GM18520 (cell line): ENCODE measurements around the gene CCR7.

Source experiments
- ATAC-seq: cut with Tn5 transposase; IDR thresholded peaks from one replicate; pipeline ENCODE4 v1.9.1; 2021; ENCODE audit not compliant: unreplicated experiment

Gene CCR7

DNA sequence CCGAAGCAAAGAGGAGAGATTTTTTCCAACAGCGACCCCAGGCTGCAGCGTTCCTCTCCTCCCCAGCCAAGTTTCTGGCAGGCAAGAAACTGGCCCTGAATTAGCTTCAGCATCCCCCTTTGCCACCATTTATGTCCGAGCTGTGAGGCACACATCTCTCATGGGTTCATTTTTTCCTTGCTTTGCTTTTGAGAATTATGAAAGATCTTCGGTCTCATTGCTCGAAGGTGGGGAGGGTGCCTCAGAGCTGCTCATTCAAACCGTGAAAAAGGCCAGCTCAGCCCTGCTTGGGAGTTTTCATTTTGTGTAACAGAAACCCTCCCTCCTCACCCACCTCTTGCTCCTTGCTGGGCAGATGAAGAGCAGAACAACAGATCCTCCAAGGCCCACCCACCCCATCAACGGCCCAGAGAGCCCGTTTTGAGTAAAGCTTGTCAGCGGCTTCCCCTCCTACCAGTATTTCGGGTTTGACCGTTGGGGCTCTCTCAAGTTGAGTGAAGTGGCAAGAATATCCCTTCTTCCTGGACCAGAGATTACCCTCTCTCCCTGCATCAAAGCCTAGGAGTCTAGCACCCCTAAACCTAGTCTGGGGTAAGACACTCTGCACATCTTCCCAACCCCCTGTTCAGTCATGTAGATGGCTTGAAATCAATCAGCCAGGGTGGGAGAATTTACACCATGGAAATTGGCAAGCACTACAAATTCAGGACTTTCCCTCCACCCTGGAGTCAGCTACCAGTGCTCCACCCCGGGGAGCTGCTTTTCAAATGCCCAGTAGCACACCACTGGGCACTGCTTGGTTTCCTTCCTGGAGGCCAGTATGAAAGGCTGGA, 1.8 kb downstream of the CCR7 start:
- no peak for ATAC-seq

DNA sequence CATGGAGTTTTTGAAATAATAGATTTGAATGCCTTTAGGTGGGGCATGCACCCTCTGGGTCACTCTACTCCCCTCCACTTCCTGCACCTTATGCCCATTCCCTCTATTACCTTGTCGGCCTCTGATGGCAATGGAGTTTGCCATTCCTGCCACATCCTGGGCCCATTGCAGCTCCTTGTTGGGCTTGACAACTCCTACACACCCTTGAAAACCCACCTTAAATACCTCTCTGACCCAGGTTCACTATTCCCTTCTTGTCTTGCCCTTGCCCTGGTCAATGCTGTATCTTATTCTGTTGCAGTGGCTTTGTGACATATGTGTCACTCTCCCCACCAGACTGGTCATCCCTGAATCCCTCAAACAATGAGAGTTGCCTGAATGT, 2.4 kb downstream of the CCR7 start:
- no peak for ATAC-seq

- no peak for ATAC-seq
Observed at GRCh38 chr17:40561871-40562611, 3.2 kb downstream of the CCR7 start.

- ATAC-seq = peak; percentile 21
Observed at GRCh38 chr17:40561294-40561870, 3.9 kb downstream of the CCR7 start.

DNA sequence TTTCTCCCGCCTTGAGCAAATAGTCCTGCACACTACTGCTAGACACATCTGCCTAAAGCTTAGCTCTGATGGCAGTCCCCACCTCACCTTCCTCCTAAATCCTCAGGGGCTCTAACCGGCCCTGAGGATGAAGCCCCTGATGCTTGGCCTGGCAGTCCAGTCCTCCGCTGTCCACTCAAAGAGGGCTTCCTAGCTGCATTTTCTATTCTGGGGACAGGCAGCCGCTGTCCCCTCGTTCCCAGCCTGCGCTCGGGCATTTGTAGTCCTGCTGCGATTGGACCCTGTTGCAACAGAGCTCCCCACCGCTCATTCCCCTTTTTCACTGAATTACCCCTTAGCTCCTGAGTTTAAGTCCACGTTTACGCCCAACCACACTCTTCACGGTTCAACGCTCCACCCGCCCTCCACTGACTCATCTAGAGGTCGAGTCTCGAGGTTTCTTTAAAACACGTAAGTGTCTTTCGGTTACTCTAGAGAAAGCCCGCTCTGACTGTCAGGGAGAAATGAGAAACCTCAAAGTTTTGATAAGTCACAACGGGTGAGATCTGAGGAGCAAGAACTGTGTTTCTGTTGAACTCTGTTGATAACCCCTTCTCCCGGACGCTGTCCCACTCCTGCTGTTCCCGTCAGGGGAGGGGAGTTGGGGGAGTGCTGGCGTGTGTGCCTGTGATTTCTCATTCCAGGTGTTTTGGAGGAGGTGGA, 4.5 kb downstream of the CCR7 start:
- peak; percentile 40 for ATAC-seq

DNA sequence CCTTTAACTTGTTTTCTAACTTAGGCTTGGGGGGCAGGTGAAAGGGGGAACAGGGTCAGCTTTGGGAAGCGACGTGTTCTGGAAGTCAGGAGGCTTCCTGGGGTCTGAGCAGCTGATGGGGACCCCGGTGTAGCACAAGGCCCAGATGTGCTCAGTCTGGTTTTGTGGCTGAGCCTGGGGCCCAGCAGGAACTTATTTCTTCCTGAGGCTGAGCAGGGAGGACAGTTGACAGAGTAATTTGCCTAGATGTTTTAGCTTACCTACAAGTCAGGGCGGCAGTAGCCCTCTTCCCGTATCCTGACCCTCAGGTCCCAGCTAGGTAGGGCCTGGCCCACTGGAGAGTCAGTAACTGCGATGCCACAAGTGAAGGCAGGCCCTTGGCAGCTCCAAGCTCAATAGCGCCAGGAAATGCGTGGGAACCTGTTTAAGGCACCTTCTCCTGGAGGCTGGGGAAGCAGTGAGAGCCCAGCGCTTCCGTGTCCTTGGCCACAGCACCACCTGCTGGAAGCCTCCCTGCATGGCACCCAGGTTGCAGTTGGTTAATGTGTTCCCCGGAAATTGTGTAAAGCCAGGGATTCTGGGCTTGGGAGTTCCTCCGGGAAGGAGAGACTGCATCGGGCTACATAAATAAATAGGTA, 5.2 kb downstream of the CCR7 start:
- no peak for ATAC-seq

GRCh38 chr17:40559564-40559916, 5.7 kb downstream of the CCR7 start:
- ATAC-seq = no peak

DNA sequence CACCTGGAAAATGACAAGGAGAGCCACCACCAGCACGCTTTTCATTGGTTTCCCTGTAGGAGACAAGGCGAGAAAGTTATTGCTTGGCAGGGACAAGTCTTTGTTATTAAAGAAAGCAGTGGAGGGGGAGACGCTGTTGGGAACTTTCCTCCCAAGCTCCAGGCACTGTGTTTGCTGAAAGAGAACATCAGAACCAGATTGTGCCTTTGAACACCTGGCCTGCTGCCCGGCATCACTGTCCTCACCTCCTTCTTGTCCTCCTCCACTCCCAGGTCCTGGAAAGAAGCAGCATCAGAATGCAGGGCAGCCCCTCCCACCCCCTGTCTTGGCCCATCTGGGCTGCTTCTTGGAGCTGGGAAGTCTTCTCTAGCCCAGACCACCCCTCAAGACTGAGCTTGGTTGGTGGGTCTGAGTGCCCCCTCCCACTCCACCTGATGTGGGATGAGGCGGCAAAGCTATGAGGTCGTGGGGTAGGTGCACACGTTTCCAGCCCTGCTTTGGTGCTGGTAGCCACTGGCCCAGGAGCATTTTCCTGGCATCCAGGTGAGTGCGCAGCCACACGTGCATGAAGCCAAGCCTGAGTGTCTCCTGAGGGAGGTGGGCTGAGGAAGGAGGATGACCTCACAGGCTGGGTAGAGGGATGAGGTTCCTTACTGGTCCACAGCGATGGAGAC, 6.2 kb downstream of the CCR7 start:
- ATAC-seq = no peak

GRCh38 chr17:40558300-40558889, 6.9 kb downstream of the CCR7 start:
- ATAC-seq = no peak

DNA sequence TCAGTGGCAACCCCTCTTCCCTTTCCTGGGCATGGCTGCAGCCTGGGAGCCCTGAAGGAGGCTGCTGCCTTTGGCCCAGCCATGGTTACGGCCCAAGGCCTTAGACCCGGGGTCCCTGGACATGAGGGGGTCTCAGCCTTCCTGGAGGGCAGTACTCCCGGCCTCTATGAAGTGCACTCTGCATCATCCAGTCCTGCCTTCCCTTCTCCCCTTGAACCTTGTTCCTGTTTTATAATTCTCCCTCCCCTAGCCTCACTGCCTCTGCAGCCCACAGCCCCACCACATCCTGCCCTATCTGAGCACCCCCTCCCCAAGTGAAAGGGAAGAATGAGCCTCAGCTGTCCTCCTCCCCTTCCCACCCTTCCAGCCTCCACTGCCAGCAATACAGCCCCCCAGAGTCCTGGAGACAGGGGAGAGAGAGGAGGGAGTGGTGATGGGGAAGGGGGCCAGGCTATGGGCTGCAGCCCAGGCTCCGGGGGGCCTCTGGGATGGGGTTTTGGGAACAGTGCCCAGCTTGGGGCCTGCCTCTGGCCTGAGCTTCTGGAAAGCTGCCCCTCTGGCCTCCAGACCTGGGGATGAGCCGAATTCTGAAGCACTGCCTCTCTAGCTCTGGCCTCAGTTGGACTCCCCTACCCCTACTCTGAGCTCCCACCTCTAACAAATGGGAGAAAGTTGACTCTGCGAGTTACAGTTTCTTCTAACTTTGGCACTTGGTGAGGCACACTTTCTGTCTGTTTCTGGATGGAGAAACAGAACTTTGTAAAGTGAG, 7.6 kb downstream of the CCR7 start:
- ATAC-seq = no peak

- ATAC-seq = no peak
Observed at GRCh38 chr17:40556884-40557414, 8.3 kb downstream of the CCR7 start.

GRCh38 chr17:40556198-40556661, 9.0 kb downstream of the CCR7 start:
- ATAC-seq = no peak

DNA sequence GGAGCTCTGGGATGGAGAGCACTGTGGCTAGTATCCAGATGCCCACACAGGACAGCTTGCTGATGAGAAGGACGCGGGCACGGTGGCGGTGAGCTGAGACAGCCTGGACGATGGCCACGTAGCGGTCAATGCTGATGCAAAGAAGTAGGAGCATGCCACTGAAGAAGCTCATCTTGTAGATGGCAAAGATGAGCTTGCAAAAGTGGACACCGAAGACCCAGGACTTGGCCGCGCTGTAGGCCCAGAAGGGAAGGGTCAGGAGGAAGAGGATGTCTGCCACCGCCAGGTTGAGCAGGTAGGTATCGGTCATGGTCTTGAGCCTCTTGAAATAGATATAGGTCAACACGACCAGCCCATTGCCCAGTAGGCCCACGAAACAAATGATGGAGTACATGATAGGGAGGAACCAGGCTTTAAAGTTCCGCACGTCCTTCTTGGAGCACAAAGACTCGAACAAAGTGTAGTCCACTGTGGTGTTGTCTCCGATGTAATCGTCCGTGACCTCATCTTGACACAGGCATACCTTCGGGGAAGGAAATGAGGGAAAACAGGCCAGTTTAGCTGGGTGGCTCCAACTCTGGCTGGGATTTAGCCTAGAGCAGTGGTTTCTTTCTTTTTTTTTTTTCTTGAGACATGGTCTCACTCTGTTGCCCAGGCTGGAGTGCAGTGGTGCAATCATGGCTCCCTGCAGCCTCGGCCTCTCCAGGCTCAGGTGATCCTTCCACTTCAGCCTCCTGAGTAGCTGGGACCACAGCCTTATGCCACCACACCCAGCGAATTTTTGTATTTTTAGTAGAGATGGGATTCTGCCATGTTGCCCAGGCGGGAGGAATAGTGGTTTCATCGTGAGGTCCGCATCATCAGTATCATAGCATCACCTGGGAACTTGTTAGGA, 9.7 kb downstream of the CCR7 start:
- no peak for ATAC-seq

DNA sequence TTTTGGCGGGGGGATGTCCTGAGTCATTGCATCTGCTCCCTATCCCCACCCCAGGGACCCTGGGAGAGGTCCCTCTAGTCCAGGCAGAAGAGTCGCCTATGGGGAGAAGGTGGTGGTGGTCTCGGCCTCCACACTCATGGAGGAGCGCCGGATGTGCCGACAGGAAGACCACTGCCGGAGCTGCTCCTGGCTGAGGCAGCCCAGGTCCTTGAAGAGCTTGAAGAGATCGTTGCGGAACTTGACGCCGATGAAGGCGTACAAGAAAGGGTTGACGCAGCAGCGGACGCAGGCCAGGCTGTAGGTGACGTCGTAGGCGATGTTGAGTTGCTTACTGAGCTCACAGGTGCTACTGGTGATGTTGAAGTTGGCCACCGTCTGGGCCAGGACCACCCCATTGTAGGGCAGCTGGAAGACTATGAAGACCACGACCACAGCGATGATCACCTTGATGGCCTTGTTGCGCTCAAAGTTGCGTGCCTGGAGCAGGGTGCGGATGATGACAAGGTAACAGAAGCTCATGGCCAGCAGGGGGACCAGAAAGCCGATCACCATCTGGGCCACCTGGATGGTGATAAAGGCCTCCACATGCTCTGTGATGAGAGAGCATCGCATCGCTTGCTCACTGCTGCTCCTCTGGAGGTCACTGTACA, 10.5 kb downstream of the CCR7 start:
- ATAC-seq = no peak

DNA sequence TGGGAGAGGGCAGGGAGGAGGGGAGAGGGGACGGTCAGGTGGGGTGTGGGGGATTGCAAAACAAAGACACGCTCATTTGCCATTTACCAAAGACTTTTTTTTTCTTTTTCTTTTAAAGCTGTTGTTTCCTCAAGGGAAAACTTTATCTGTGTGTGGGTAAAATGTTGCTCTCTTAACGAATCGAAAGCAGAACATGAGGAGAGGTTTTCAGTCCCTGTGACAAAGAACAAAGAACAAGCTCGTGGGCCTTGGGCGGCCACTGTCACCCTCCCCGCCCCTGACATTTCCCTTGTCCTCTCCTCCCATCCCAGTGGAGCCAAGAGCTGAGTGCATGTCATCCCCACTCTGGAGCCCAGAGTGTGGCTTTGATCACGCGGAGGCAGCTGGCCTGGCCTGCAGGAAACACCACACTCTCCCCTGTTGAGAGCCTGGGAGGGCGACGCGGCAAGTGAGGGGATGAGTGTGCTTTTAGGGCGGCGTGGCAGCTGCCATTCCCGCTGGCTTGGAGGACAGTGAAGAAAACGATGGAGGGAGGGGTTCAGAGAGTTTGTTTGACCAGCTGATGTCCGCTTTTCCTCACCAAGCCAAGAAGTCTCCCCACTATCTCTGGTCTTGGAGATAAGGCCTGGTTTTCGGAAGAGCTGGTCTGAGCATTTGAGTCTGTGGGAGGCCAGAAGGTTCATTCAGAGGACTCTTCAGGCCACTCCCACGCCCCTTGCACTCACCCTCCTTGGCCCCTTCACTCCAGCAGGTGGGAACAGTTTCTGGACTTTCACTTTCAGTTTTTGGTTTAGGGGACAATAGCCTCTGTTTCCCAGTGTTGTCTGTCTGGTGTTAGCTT, 11.4 kb downstream of the CCR7 start:
- ATAC-seq = no peak

- no peak for ATAC-seq
Observed at GRCh38 chr17:40552806-40553693, 12.2 kb downstream of the CCR7 start.
